T-helper 1 cell treated with Interleukin-12 subunit alpha and Interleukin-12 subunit beta and Interleukin-4 antibody, amounts not matched to agents 30 ng/mL and 1 ng/mL, for 36 hours (primary cell): ENCODE results near the gene PTPRN2. TPM values are rescaled to one million over a fixed set of nuclear protein-coding genes. Genes with fewer than 3 reads are reported as not detected.
"Not testable (repeated sequence)": the region's sequence is repeated elsewhere in the genome, so short reads cannot be mapped to it uniquely, and the experiment has no call there.

Experiments
- intact Hi-C: fragments of 100-400 bp; cut with micrococcal nuclease; formaldehyde crosslinking; loops from one replicate; pipeline ENCODE4 v1.15.1; 2024
- total RNA-seq: library from RNA; stranded (reverse); gene quantifications from 2 replicates; pipeline ENCODE4 v1.2.3, GENCODE V29; 2022

PTPRN2 gene
- total RNA-seq, 1 donor from 2014 or later, result 2.9 TPM

- intact Hi-C loops, result loop anchor here (5.0 kb wide), 1 partner anchor 102 kb away; no protein-coding TSS in a partner anchor
Observed at GRCh38 chr7:157574120-157574825, 1013.4 kb downstream of the PTPRN2 start.

- intact Hi-C loops, result loop anchor here (5.0 kb wide), 1 partner anchor 101 kb away; no protein-coding TSS in a partner anchor
Observed at GRCh38 chr7:157573244-157573643, 1014.4 kb downstream of the PTPRN2 start.

- intact Hi-C loops, result loop anchor here (5.0 kb wide), 1 partner anchor 100 kb away; no protein-coding TSS in a partner anchor
Observed at GRCh38 chr7:157572622-157573021, 1015.0 kb downstream of the PTPRN2 start.

- intact Hi-C loops, result loop anchor here (5.0 kb wide), 1 partner anchor 98 kb away; no protein-coding TSS in a partner anchor
Observed at GRCh38 chr7:157570531-157571200, 1017.0 kb downstream of the PTPRN2 start.

- intact Hi-C loops, result loop anchor here (2.0 to 5.0 kb wide), 5 partner anchors 43 to 281 kb away; no protein-coding TSS in a partner anchor
Observed at GRCh38 chr7:157569967-157570366, 1017.7 kb downstream of the PTPRN2 start.

GRCh38 chr7:157568770-157569584 is 1018.6 kb downstream of the PTPRN2 start:
- intact Hi-C loops, result loop anchor here (1.0 to 2.0 kb wide), 5 partner anchors 44 to 282 kb away; no protein-coding TSS in a partner anchor

GRCh38 chr7:157568106-157568769 is 1019.4 kb downstream of the PTPRN2 start:
- intact Hi-C loops, result loop anchor here (1.0 to 2.0 kb wide), 5 partner anchors 45 to 283 kb away; no protein-coding TSS in a partner anchor

GRCh38 chr7:157567666-157568065 is 1020.0 kb downstream of the PTPRN2 start:
- intact Hi-C loops, result loop anchor here (1.0 to 2.0 kb wide), 5 partner anchors 45 to 283 kb away; no protein-coding TSS in a partner anchor

GRCh38 chr7:157566631-157567006 is 1021.0 kb downstream of the PTPRN2 start:
- intact Hi-C loops, result no loop called here

- intact Hi-C loops, result no loop called here
Observed at GRCh38 chr7:157565981-157566630, 1021.5 kb downstream of the PTPRN2 start.

- intact Hi-C loops, result no loop called here
Observed at GRCh38 chr7:157565201-157565626, 1022.4 kb downstream of the PTPRN2 start.

GRCh38 chr7:157564517-157565177 is 1023.0 kb downstream of the PTPRN2 start:
- intact Hi-C loops, result no loop called here

- intact Hi-C loops, result not testable (repeated sequence)
Observed at GRCh38 chr7:157563467-157564135, 1024.0 kb downstream of the PTPRN2 start.

- intact Hi-C loops, result not testable (repeated sequence)
Observed at GRCh38 chr7:157562522-157563398, 1024.9 kb downstream of the PTPRN2 start.

- intact Hi-C loops, result no loop called here
Observed at GRCh38 chr7:157561816-157562410, 1025.7 kb downstream of the PTPRN2 start.

GRCh38 chr7:157561523-157561785 is 1026.2 kb downstream of the PTPRN2 start:
- intact Hi-C loops, result no loop called here

- intact Hi-C loops, result no loop called here
Observed at GRCh38 chr7:157560710-157561522, 1026.7 kb downstream of the PTPRN2 start.
